ENCODE results near the gene GREB1.
"Not testable (repeated sequence)": the region's sequence is repeated elsewhere in the genome, so short reads cannot be mapped to it uniquely, and the experiment has no call there.

GREB1 gene

GRCh38 chr2:11647834-11648600, 114.2 kb downstream of the GREB1 start:
- DNase-seq: no peak

GRCh38 chr2:11649093-11649492, 115.2 kb downstream of the GREB1 start:
- DNase-seq: no peak

- DNase-seq: no peak
Observed at GRCh38 chr2:11651856-11652548, 118.2 kb downstream of the GREB1 start.

GRCh38 chr2:11652553-11652952, 118.7 kb downstream of the GREB1 start:
- DNase-seq: no peak

GRCh38 chr2:11655495-11655894, 121.7 kb downstream of the GREB1 start:
- no peak for DNase-seq

- no peak for DNase-seq
Observed at GRCh38 chr2:11656252-11656651, 122.4 kb downstream of the GREB1 start.

- DNase-seq: no peak
Observed at GRCh38 chr2:11656671-11657101, 122.8 kb downstream of the GREB1 start.

DNA sequence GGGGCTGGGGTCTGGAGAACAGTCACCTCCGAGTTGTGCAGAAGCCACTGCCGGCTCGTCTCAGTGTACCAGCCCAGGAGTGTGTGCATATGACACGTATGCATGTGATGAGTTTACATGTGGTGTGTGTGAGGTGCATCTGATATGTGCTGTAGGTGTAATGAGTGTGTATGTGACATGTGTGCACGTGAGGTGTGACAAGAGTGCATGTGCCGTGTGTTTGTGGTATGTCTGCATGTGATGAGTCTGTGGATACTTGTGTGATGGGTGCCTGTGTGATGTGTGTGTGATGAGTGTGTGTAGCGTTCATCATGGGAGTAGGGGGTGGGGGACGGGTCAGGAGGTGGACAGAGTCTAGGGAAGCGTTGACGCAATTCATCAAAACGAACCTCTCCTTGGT, 123.3 kb downstream of the GREB1 start:
- DNase-seq: no peak

DNA sequence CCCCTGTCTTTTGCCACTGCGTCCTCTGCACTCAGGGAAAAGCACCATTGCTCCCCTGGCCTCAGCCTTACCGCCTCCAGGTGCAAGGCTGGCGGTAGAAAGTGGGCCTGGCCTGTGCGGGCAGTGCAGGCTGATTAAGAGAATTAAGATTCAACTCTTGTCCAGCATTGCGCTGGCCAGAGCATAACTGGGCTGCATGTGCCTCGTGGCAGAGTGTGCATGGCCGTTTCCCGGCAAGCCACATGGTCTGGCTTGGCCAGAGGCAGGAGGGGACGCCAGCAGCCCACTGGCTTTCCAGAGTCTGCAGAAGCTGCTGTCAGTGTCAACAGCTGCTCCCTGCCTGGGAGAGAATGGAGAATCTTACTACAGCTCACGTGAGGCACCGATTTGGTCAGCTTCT, 123.8 kb downstream of the GREB1 start:
- DNase-seq: no peak

DNA sequence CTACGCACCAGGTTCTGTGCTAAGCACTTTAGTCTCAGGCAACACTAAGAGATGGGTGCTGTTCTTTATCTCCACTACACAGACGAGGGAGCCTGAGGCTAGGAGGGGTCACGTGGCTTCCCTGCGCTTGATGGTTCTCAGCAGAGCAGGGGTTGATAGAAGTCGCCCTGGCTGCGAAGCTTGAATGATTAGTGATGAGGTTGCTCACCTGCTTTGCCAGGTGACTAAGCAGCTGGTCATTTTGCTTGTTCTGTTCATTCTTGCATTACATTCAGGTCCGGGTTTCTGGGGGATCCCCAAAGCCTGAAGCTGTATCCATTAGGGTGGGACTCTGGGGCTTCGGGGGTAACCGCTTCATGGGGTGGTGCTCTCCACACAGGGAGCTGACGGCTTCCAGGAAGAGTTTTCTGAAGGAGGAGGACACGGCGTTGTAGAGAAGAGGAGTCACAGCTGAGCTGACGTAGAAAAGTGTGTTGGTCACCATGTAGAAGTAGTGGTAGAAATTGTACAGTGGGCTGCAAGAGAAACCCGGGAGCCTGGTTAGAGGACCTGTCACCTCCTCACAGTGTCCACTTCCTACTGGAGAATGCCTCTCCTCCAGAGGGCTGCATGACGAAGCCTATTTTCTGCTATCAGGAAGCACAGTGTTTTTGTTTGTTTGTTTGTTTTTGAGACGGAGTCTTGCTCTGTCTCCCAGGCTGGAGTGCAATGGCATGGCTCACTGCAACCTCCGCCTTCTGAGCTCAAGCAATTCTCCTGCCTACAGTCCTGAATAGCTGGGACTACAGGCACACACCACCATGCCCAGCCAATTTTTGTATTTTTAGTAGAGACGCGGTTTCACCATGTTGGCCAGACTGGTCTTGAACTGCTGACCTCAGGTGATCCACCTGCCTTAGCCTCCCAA, 124.6 kb downstream of the GREB1 start:
- no peak for DNase-seq

DNA sequence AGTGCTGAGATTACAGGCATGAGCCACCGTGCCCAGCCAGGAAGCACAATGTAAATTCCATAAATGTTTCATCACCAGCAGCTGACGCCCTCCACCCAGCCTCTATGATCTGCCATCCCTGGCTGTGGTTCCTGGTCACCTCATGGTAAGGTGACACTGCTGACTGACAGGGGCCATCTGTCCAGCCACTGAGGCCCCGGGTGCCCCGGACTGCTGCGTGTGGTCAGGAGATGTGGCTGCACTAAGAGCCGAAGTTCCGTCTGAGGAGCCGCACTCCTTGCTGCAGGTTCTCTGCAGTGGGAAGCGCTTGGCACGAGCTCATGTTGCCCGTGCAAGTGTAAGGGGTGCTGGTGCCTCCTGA, 125.2 kb downstream of the GREB1 start:
- DNase-seq: no peak

DNA sequence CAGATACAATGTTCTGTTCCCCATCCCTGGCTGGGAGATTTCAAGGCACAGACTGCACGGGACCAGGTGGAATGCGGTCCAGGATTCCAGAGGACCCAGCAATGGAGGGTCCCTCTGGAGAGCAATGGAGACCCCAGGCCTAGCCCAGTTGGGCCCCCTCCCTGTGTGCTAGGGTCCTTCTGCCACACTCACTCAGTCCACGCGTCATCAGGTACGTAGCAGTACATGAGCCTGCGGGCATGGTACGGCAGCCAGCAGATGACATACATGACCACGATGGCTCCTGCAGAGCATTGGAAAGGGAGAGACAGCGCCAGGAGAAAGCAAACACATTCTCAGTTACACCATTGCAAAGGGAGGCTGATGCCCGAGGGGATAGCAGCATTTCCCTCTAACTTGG, 126.0 kb downstream of the GREB1 start:
- no peak for DNase-seq

GRCh38 chr2:11660396-11660795, 126.6 kb downstream of the GREB1 start:
- not testable (repeated sequence) for DNase-seq

- no peak for DNase-seq
Observed at GRCh38 chr2:11661891-11662435, 128.1 kb downstream of the GREB1 start.

DNA sequence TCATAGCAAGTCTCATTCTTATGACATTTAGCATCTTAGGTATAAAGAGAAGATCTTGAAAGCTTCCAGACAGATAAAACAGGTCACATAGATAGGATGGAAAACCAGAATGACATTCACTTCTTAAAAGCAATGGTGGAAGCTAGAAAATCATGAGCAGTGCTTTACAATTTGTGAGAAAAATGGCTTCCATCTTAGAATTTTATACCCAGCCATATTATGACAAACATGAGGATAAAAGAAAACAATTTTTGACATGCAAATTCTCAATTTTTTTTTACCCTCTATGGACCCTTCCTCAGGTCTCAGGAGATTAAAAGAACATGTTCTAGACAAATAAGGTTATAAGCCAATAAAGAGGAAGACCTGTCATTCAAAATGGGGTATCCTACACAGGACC, 129.0 kb downstream of the GREB1 start:
- no peak for DNase-seq

DNA sequence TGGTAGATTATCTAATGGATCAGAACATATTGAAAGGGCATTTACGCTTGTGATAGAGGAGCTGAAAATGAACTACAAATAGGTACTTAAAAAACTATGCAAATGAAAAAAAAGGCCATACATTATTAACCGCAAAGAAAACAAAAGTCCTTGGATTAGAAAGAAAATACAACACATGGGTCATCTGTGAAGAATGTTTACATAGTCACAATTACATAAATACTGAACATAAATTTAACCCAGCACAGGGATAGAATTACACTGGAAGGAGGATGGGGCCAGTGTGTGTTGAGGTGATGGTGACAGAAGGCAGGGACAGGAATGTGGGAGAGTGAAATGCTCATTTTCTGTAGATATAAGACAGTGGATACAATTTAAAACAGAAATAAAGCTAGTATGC, 129.6 kb downstream of the GREB1 start:
- DNase-seq: no peak

DNA sequence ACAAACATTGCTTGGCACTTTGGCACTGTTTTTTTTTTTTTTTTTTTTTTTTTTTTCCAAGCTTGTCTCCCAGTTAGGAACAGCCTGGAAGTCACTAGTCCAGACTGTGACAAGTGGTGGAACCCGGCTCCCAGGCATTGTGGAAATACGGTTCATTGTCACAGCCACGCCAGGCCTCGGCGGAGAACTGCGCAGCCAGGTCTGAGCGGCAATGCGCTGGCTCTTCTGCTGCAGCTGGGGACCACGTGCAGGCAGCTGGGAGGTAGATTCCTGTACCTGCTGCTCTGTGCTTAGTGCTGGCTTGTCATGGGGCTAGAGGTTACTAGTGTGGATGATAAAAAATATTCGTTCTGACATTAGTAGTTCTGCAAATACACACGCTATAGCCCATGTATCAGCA, 131.2 kb downstream of the GREB1 start:
- no peak for DNase-seq

DNA sequence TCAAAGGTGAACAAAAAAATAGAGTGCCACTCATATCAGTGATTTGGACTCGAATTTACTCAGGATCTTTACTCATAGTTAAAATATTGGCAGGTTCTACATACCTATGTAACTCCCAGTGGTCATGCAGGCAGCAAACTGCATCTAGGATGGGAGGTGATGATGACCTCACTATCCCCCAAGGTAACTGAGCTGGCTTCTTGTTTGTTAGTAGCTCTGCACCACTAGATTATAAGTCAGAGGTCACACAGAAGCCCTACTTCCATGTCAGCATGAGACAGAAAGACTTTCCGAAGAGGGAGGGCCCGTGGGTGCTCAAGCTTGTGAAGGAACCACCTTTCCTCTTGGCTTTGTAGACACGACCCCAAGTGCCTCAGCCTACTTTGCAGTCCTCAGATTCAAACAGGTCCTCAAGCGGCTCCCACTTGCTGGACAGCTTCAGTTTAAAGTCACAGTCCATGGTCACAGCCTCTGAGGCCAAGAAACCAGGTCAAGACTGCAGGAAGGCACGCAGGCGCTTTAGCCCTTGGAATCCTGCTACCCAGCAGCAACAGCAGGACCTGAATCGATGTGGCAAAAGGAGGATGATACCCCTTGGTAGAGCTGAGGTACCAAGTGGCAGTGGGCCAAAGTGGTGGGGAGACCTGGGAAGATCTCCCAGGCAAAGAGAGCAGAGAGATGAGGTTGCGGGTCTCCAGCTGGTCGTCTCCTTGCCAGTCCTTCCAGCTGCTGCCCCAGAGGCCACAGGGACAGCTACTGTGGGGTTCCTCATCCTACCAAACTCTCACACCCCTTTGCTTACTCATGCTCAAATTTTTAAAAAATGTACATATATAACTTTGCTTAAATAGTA, 131.9 kb downstream of the GREB1 start:
- DNase-seq: no peak

DNA sequence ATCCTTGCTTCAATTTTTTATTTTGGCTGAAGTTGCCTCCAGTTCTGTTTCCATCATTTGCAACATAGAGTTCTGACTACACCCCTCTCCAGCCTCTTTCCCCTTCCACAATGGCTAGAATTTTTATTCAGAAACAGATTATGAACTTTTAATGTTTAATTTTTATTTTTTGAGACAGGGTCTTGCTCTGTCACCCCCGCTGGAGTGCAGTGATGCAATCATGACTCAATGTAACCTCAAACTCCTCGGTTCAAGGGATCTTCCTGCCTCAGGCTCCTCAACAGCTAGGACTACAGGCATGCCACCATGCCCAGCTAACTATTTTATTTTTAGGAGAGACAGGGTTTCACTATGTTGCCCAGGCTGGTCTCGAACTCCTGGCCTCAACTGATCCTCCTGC, 133.3 kb downstream of the GREB1 start:
- DNase-seq: no peak

- no peak for DNase-seq
Observed at GRCh38 chr2:11667866-11668637, 134.2 kb downstream of the GREB1 start.
